Measurements from ENCODE around the gene TBRG4. TPM values are rescaled to one million over a fixed set of nuclear protein-coding genes. Genes with fewer than 3 reads are reported as not detected.
A peak's percentile ranks its signal among the peaks of the same experiment; 100 is the strongest.

TBRG4 gene
- total RNA-seq, 6 donors from 2014 or later, result 24.2 to 92.2 (median 54.6) TPM

GRCh38 chr7:45053401-45053800 lies 58.1 kb downstream of the TBRG4 start:
- ATAC-seq (ENCODE audit: low FRiP score in 2 of 2), result no peak
- Histone ChIP-seq H3K36me3 (peaks cover 0 to 14% (median 0%) of the 10 kb centered on the region in 4 donors), H3K4me3 (no peak overlapping the region), H3K27me3 (no peaks in the 10 kb centered on the region), H3K4me1 (peaks cover 0 to 7% (median 0%) of the 10 kb centered on the region in 4 donors), H3K27ac (no peak overlapping the region), H3K9me3 (no peaks in the 10 kb centered on the region)
- 92% methylated on average over 6 of the region's 6 CpGs for WGBS, 2 donors
- no peak for TF ChIP-seq POLR2AphosphoS5 (IDR thresholded peaks at IDR 0.05)
- TF ChIP-seq CTCF (IDR thresholded peaks at IDR 0.05), result no peak
- no peak for TF ChIP-seq EP300 (IDR thresholded peaks at IDR 0.05)
- no peak for TF ChIP-seq POLR2A (IDR thresholded peaks at IDR 0.05)
- DNase-seq, result no peak

GRCh38 chr7:45052011-45052410 lies 59.5 kb downstream of the TBRG4 start:
- H3K36me3 ChIP-seq, result peaks cover 0 to 17% (median 0%) of the 10 kb centered on the region in 4 donors
- H3K27me3 ChIP-seq, result no peaks in the 10 kb centered on the region
- WGBS, 2 donors, result 52 to 70% methylated on average over 2 to 3 of the region's 3 CpGs
- no peak overlapping the region for H3K27ac ChIP-seq
- ATAC-seq (ENCODE audit: low FRiP score in 2 of 2) (peak; percentile 50 to 81), DNase-seq (peak in 1 of 2 donors; percentile 69)
- TF ChIP-seq CTCF (IDR thresholded peaks at IDR 0.05) (no peak), POLR2A (IDR thresholded peaks at IDR 0.05) (no peak), POLR2AphosphoS5 (IDR thresholded peaks at IDR 0.05) (no peak), EP300 (IDR thresholded peaks at IDR 0.05) (no peak)
- H3K4me3 ChIP-seq, result no peak overlapping the region
- peaks cover 0 to 7% (median 0%) of the 10 kb centered on the region in 4 donors for H3K4me1 ChIP-seq
- H3K9me3 ChIP-seq, result no peaks in the 10 kb centered on the region

- Histone ChIP-seq H3K4me1 (peaks cover 0 to 7% (median 0%) of the 10 kb centered on the region in 4 donors), H3K27ac (no peak overlapping the region), H3K36me3 (peaks cover 0 to 31% (median 0%) of the 10 kb centered on the region in 4 donors), H3K9me3 (no peaks in the 10 kb centered on the region), H3K27me3 (no peaks in the 10 kb centered on the region), H3K4me3 (no peak overlapping the region)
- no peak for DNase-seq
- 92 to 100% methylated on average over 2 of the region's 2 CpGs for WGBS, 2 donors
- no peak for ATAC-seq (ENCODE audit: low FRiP score in 2 of 2)
- TF ChIP-seq POLR2AphosphoS5 (IDR thresholded peaks at IDR 0.05) (no peak), EP300 (IDR thresholded peaks at IDR 0.05) (no peak), CTCF (IDR thresholded peaks at IDR 0.05) (no peak), POLR2A (IDR thresholded peaks at IDR 0.05) (no peak)
Observed at GRCh38 chr7:45050198-45050597, 61.3 kb downstream of the TBRG4 start.

Small RNA genes within 50 kb of the gene (small RNA-seq; reads per million reads assigned to genes)
- gene SNORA5A, result 0.86 to 3.4 (median 1.3) reads per million in 4 donors
- gene SNORA5B, result 0 reads per million in 4 donors
- 55.7 to 106 (median 81.0) reads per million in 4 donors for gene SNORA5C

Other genes with a start within 250 kb of the TBRG4 start
- gene PURB, start 226.2 kb downstream of the TBRG4 start, total RNA-seq, result 10 to 100 TPM; 15.0 to 38.2 (median 21.7) TPM
- 10 to 100 TPM; 19.7 to 51.3 (median 38.0) TPM for gene MYO1G, start 132.7 kb downstream of the TBRG4 start, total RNA-seq
- 10 to 100 TPM; 30.9 to 63.9 (median 46.8) TPM for gene CCM2, start 111.5 kb downstream of the TBRG4 start, total RNA-seq
- 1 to 10 TPM; 1.0 to 4.3 (median 2.3) TPM for gene NACAD, start 22.7 kb downstream of the TBRG4 start, total RNA-seq
- gene RAMP3, start 46.1 kb upstream of the TBRG4 start, total RNA-seq, result 100 to 1,000 TPM in 3 of 6 donors, 10 to 100 TPM in 3; 33.5 to 306 (median 88.1) TPM